C4-2B (cell line): Measurements from ENCODE around the gene CCSAP.

Experiments
- ZFX ChIP-seq: fragments of 450-650 bp; IDR thresholded peaks from 2 replicates; pipeline ENCODE4 v1.6.1; 2017
- TF ChIP-seq, protein P1 (sequence below): fragments of 450-650 bp; conservative IDR thresholded peaks from 2 replicates; pipeline ENCODE4 v1.5.1; 2017; ENCODE audit warnings: mild to moderate bottlenecking

DNA sequence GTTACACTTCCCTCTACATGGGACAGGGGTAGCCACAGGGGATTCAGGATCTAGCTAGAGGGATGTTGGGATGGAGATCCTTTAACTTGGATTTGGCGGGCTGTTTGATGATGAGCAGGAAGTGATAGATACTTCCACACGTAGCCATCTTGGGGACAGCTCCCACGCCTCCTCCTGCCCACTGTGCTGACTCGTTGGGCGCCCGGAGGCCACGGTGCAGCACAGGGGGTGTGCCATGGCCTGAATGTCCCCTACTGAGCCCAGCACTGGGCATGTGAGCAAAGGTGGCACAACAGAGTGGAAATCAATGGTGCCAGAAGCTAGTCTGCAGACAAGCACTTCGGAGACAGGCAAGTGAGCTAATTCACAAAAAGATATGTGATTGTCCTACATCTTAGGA, 31.6 kb upstream of the CCSAP start:
- TF ChIP-seq, protein P1, sequence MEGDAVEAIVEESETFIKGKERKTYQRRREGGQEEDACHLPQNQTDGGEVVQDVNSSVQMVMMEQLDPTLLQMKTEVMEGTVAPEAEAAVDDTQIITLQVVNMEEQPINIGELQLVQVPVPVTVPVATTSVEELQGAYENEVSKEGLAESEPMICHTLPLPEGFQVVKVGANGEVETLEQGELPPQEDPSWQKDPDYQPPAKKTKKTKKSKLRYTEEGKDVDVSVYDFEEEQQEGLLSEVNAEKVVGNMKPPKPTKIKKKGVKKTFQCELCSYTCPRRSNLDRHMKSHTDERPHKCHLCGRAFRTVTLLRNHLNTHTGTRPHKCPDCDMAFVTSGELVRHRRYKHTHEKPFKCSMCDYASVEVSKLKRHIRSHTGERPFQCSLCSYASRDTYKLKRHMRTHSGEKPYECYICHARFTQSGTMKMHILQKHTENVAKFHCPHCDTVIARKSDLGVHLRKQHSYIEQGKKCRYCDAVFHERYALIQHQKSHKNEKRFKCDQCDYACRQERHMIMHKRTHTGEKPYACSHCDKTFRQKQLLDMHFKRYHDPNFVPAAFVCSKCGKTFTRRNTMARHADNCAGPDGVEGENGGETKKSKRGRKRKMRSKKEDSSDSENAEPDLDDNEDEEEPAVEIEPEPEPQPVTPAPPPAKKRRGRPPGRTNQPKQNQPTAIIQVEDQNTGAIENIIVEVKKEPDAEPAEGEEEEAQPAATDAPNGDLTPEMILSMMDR: no peak
- TF ChIP-seq ZFX: no peak
